Naive thymus-derived CD4-positive, alpha-beta T cell (primary cell): ENCODE data around the gene LDLRAD4. TPM values are rescaled to one million over a fixed set of nuclear protein-coding genes. Genes with fewer than 3 reads are reported as not detected.

Experiments used
- ATAC-seq: fragments of 150-1000 bp; cut with Tn5 transposase; 2 replicates; pipeline ENCODE4 v1.10.0; 2021; ENCODE audit warnings: mild to moderate bottlenecking, moderate library complexity
- CTCF ChIA-PET: fragments of 350-600 bp; sonication (Branson Sonifier 250); formaldehyde crosslinking; loops from one replicate; lab custom pipeline; 2021; ENCODE audit warnings: antibody characterized with exemption; lab: Charles Lee
- POLR2A ChIA-PET: fragments of 350-600 bp; sonication (Branson Sonifier 250); formaldehyde crosslinking; loops from one replicate; lab custom pipeline; 2021; ENCODE audit warnings: antibody characterized with exemption, inconsistent platforms; lab: Charles Lee
- DNase-seq, 9 donors: peaks; one replicate each; pipeline versions ENCODE4 v3.0.0 to v3.0.0-alpha.2; 2020 to 2022; ENCODE audit warnings: mixed read lengths in 1 of 9
- H3K27ac ChIP-seq: one replicate; pipeline ENCODE4 v1.7.0; 2013; ENCODE audit warnings: mild to moderate bottlenecking, low read depth, low read length, moderate library complexity
- H3K27me3 ChIP-seq, 2 donors: one replicate each; pipeline ENCODE4 v1.7.0; 2013; ENCODE audit warnings: low read length in 2 of 2, mild to moderate bottlenecking in 2 of 2, moderate library complexity in 2 of 2; ENCODE audit not compliant: control insufficient read depth in 2 of 2, insufficient read depth in 2 of 2
- H3K36me3 ChIP-seq, 3 experiments: 1 replicate in 2 of 3; 2 replicates in 1 of 3; pipeline ENCODE4 v1.7.0; 2013; ENCODE audit warnings: low read length in 3 of 3, mild to moderate bottlenecking in 3 of 3, moderate library complexity in 1 of 3; ENCODE audit not compliant: insufficient read depth in 3 of 3, control insufficient read depth in 2 of 3
- H3K4me1 ChIP-seq, 2 donors: one replicate each; pipeline ENCODE4 v1.7.0; 2013; ENCODE audit warnings: low read length in 2 of 2, mild to moderate bottlenecking in 2 of 2, moderate library complexity in 1 of 2; ENCODE audit not compliant: control insufficient read depth in 2 of 2, insufficient read depth in 2 of 2
- H3K4me3 ChIP-seq: 2 replicates; pipeline ENCODE4 v1.7.0; 2013; ENCODE audit warnings: mild to moderate bottlenecking, low read length
- H3K9me3 ChIP-seq, 3 experiments: 1 replicate in 2 of 3; 2 replicates in 1 of 3; pipeline ENCODE4 v1.7.0; 2013; ENCODE audit warnings: low read length in 3 of 3; ENCODE audit not compliant: control insufficient read depth in 2 of 3
- H3K27ac Mint-ChIP-seq, 9 donors: one replicate each; pipeline ENCODE4 v1.8.0; 2020 to 2022; ENCODE audit warnings: mixed read lengths in 9 of 9, mild to moderate bottlenecking in 8 of 9, moderate library complexity in 5 of 9, inconsistent platforms in 2 of 9
- H3K27me3 Mint-ChIP-seq, 5 donors: one replicate each; pipeline ENCODE4 v1.8.0; 2021 to 2022; ENCODE audit warnings: mixed read lengths in 5 of 5, mild to moderate bottlenecking in 1 of 5
- H3K36me3 Mint-ChIP-seq, 5 donors: one replicate each; pipeline ENCODE4 v1.8.0; 2020 to 2022; ENCODE audit warnings: mixed read lengths in 5 of 5, mild to moderate bottlenecking in 3 of 5, inconsistent platforms in 1 of 5
- H3K4me1 Mint-ChIP-seq, 7 donors: one replicate each; pipeline ENCODE4 v1.8.0; 2020 to 2022; ENCODE audit warnings: mixed read lengths in 7 of 7, mild to moderate bottlenecking in 3 of 7, inconsistent platforms in 1 of 7
- H3K4me3 Mint-ChIP-seq, 10 donors: one replicate each; pipeline ENCODE4 v1.8.0; 2020 to 2022; ENCODE audit warnings: mild to moderate bottlenecking in 10 of 10, mixed read lengths in 10 of 10, moderate library complexity in 6 of 10, inconsistent platforms in 2 of 10
- H3K9me3 Mint-ChIP-seq, 11 donors: one replicate each; pipeline ENCODE4 v1.8.0; 2020 to 2022; ENCODE audit warnings: mixed read lengths in 11 of 11, mild to moderate bottlenecking in 4 of 11, inconsistent platforms in 1 of 11, moderate library complexity in 1 of 11
- intact Hi-C, 2 donors: fragments of 100-400 bp; cut with micrococcal nuclease; formaldehyde crosslinking; loops; one replicate each; pipeline ENCODE4 v1.15.1; 2023
- polyA plus RNA-seq, 2 donors: library from polyadenylated mRNA; unstranded; fragments of 300-500 nt; fragmentation: Illumina TruSeq; gene quantifications; one replicate each; pipeline ENCODE4 v1.2.3, GENCODE V29; 2021
- total RNA-seq, 6 experiments: library from RNA in 5 of 6; stranded (reverse) in 5 of 6; gene quantifications; 1 replicate in 5 of 6; 2 replicates in 1 of 6; pipeline ENCODE4 v1.2.3 and lab custom pipeline; 2021 to 2026

The LDLRAD4 gene
- total and polyA plus RNA-seq, 7 experiments from 2014 or later = 13.0 to 84.3 (median 53.7) TPM

DNA sequence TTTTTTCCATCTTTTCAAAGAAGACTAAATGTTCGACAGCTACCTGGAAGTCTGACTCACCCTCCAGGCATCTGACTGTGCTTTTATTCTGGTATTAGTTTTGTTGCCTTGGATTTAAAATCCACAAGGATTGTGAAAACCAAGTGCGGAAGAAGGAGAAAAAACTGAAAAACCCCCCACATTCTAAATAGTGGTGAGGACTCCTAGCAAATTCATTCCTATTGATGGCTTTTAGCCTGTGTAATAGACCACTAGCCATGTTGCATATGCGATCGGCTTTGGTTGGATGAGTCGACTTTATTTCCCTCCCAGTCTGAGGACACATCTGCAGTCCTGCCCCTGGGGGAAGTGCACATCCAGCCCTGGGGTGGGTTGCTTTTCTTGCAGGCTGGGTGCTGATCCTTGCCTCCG is 16.9 kb downstream of the LDLRAD4 start:
- no peaks in the 10 kb centered on the region for H3K27me3 Mint-ChIP-seq
- ChIA-PET CTCF (interaction anchor here (0.7 kb wide), 1 partner anchor 177 kb away, joined by 4 read pairs; no protein-coding TSS in a partner anchor), POLR2A (no interaction called here)
- no peak overlapping the region for H3K4me3 Mint-ChIP-seq
- H3K4me3 ChIP-seq = no peak overlapping the region
- no peaks in the 10 kb centered on the region for H3K36me3 ChIP-seq
- H3K4me1 Mint-ChIP-seq = peaks cover 0 to 12% (median 0%) of the 10 kb centered on the region in 7 donors
- no peaks in the 10 kb centered on the region for H3K27me3 ChIP-seq
- H3K4me1 ChIP-seq = no peaks in the 10 kb centered on the region
- DNase-seq = no peak
- H3K9me3 Mint-ChIP-seq = no peaks in the 10 kb centered on the region
- intact Hi-C loops = no loop called here
- H3K27ac Mint-ChIP-seq = no peak overlapping the region
- H3K36me3 Mint-ChIP-seq = no peaks in the 10 kb centered on the region
- no peak overlapping the region for H3K27ac ChIP-seq
- no peaks in the 10 kb centered on the region for H3K9me3 ChIP-seq
- no peak for ATAC-seq

DNA sequence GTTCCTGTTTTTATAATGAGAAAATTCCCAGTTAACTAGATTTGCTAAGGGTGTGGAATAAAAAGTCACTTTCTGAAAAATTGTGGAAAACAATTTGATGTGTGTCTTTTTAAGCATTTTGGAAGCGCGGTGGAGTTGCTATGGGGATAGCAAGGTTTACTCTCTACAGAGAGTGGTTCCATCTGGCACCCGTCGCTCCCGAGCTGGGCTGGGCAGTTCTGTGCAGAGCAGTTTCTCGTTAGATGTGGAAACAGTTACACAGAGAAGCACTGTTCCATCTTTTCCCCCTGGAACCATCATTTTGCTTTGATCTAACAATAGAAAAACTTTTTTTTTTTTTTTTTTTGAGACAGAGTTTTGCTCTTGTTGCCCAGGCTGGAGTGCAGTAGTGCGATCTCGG is 17.4 kb downstream of the LDLRAD4 start:
- Mint-ChIP-seq H3K9me3 (no peaks in the 10 kb centered on the region), H3K27me3 (no peaks in the 10 kb centered on the region), H3K27ac (no peak overlapping the region), H3K4me3 (no peak overlapping the region), H3K4me1 (peaks cover 0 to 12% (median 0%) of the 10 kb centered on the region in 7 donors), H3K36me3 (no peaks in the 10 kb centered on the region)
- Histone ChIP-seq H3K4me1 (no peaks in the 10 kb centered on the region), H3K27ac (no peak overlapping the region), H3K9me3 (no peaks in the 10 kb centered on the region), H3K4me3 (no peak overlapping the region), H3K27me3 (no peaks in the 10 kb centered on the region), H3K36me3 (no peaks in the 10 kb centered on the region)
- POLR2A ChIA-PET = no interaction called here
- no peak for DNase-seq
- no peak for ATAC-seq
- intact Hi-C loops = no loop called here
- CTCF ChIA-PET = no interaction called here

DNA sequence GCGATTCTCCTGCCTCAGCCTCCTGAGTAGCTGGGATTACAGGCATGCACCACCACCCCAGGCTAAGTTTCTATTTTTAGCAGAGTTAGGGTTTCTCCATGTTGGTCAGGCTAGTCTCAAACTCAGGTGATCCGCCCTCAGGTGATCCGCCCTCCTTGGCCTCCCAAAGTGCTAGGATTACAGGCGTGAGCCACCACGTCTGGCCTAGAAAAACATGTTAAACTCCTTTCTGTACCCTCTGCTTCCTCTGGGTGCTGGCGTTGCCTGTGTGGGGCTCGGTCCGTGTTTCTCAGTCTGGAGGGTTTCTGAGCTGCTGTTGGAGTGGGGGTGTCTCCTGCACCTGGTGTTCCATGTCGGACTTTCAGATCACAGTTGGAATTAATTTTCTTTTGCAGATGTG is 17.9 kb downstream of the LDLRAD4 start:
- CTCF ChIA-PET = no interaction called here
- Mint-ChIP-seq H3K4me3 (no peak overlapping the region), H3K9me3 (no peaks in the 10 kb centered on the region), H3K4me1 (peaks cover 0 to 12% (median 0%) of the 10 kb centered on the region in 7 donors), H3K27me3 (no peaks in the 10 kb centered on the region), H3K36me3 (no peaks in the 10 kb centered on the region), H3K27ac (no peak overlapping the region)
- no peaks in the 10 kb centered on the region for H3K27me3 ChIP-seq
- intact Hi-C loops = no loop called here
- no peak for DNase-seq
- H3K27ac ChIP-seq = no peak overlapping the region
- POLR2A ChIA-PET = no interaction called here
- H3K4me3 ChIP-seq = no peak overlapping the region
- H3K36me3 ChIP-seq = no peaks in the 10 kb centered on the region
- no peaks in the 10 kb centered on the region for H3K4me1 ChIP-seq
- no peak for ATAC-seq
- H3K9me3 ChIP-seq = no peaks in the 10 kb centered on the region

DNA sequence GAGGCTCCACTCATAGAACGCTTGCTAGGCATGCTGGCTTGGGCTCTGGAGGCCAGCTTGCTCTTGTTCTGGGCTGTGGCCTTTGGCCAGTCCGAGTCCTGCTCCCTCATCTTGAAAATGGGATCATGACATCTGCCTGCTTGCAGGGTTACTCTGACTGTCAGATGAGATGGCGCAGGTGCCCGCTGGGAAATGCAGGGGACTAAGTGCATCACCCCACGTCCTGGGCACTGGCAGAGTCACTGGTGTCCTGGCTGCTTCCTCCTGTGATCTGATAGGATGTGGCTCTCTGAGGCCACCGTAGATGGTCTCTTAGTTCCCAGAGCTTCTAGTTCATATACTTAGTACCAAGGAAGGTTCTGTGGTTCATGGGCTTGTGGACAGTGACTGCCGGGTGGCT is 18.5 kb downstream of the LDLRAD4 start:
- ChIA-PET CTCF (no interaction called here), POLR2A (no interaction called here)
- Mint-ChIP-seq H3K4me3 (no peak overlapping the region), H3K27ac (no peak overlapping the region), H3K36me3 (no peaks in the 10 kb centered on the region), H3K9me3 (no peaks in the 10 kb centered on the region), H3K4me1 (peaks cover 0 to 12% (median 0%) of the 10 kb centered on the region in 7 donors), H3K27me3 (no peaks in the 10 kb centered on the region)
- H3K4me1 ChIP-seq = no peaks in the 10 kb centered on the region
- ATAC-seq = no peak
- no peak overlapping the region for H3K4me3 ChIP-seq
- H3K27me3 ChIP-seq = no peaks in the 10 kb centered on the region
- no peak overlapping the region for H3K27ac ChIP-seq
- no peaks in the 10 kb centered on the region for H3K36me3 ChIP-seq
- DNase-seq = no peak
- intact Hi-C loops = no loop called here
- no peaks in the 10 kb centered on the region for H3K9me3 ChIP-seq

DNA sequence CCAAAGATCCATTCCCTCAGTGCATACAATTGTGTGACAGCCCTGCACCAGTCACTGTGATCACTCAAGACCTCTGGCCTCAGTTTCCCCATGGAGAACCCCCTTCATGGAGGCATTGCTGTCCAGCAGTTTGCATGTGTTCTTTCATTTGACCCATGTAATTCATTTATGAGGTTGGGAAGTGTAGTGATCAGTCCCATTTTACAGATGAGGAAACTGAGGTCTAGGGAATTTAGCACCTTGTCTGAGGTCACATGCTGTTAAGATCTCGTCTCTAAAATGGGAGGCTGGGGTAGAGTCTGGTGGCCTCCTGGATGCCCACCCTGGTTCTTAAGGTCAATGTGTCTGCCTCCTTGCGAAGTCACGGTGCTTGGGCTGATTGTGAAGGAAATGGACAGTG is 19.1 kb downstream of the LDLRAD4 start:
- no peaks in the 10 kb centered on the region for H3K27me3 Mint-ChIP-seq
- no peak overlapping the region for H3K4me3 Mint-ChIP-seq
- ATAC-seq (no peak), DNase-seq (no peak)
- Histone ChIP-seq H3K4me1 (no peaks in the 10 kb centered on the region), H3K4me3 (no peak overlapping the region), H3K36me3 (no peaks in the 10 kb centered on the region), H3K27ac (no peak overlapping the region), H3K9me3 (no peaks in the 10 kb centered on the region), H3K27me3 (no peaks in the 10 kb centered on the region)
- POLR2A ChIA-PET = interaction anchor here (0.6 kb wide), 1 partner anchor 53 kb away, joined by 3 read pairs; no protein-coding TSS in a partner anchor
- no peak overlapping the region for H3K27ac Mint-ChIP-seq
- no peaks in the 10 kb centered on the region for H3K36me3 Mint-ChIP-seq
- CTCF ChIA-PET = no interaction called here
- intact Hi-C loops = no loop called here
- H3K9me3 Mint-ChIP-seq = no peaks in the 10 kb centered on the region
- H3K4me1 Mint-ChIP-seq = peaks cover 0 to 12% (median 0%) of the 10 kb centered on the region in 7 donors

DNA sequence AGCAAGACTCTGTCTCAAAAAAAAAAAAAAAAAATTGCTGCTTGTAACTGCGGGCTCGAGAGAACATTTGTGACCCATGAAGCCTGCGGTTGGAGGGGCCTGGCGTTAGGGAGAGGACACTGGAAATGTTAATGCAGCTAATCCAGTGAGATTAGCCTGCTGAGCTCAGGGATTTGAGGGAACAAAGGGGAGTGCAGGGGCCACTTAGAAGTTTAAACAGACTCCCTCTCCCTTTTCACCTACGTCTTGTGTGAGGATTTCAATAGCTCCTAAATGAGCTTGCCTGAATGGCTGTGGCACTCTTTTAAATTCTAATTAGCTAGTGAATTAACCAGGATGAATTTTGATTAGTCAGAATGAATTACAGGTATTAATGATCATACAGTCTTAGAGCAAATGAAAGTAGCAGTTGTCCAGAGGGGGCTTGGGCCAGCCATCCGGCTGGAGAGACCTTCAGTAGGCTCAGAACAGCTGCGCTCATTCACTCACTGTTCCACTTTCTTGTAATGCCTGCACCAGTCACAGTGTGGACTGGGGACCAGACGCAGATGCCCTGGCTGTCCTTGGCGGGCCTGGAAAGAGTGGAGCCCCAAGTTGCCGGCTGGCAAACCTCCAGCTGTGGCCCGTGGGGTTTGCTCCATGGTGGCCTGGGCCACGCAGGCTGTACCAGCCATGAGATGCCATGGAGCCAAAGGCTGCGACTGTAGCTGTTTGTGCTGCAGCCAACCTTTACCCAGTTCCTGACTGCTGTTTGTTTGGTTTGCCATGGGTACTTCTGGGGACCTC is 20.8 kb downstream of the LDLRAD4 start:
- H3K36me3 ChIP-seq = no peaks in the 10 kb centered on the region
- H3K9me3 Mint-ChIP-seq = peaks cover 0 to 5% (median 0%) of the 10 kb centered on the region in 11 donors
- H3K4me3 Mint-ChIP-seq = no peak overlapping the region
- no peak overlapping the region for H3K4me3 ChIP-seq
- intact Hi-C loops = no loop called here
- H3K4me1 ChIP-seq = no peaks in the 10 kb centered on the region
- no peaks in the 10 kb centered on the region for H3K27me3 ChIP-seq
- no peaks in the 10 kb centered on the region for H3K9me3 ChIP-seq
- H3K27ac Mint-ChIP-seq = peak overlapping the region in 3 of 9 donors; percentile 12 to 52 (median 48)
- DNase-seq = no peak
- CTCF ChIA-PET = interaction anchor here (0.6 kb wide), 1 partner anchor 16 kb away, joined by 3 read pairs; no protein-coding TSS in a partner anchor
- H3K36me3 Mint-ChIP-seq = peaks cover 0 to 8% (median 4%) of the 10 kb centered on the region in 5 donors
- no peak overlapping the region for H3K27ac ChIP-seq
- POLR2A ChIA-PET = no interaction called here
- H3K27me3 Mint-ChIP-seq = no peaks in the 10 kb centered on the region
- ATAC-seq = no peak
- peaks cover 0 to 12% (median 0%) of the 10 kb centered on the region in 7 donors for H3K4me1 Mint-ChIP-seq
